Measurements from ENCODE around the gene UBASH3B.

DNA sequence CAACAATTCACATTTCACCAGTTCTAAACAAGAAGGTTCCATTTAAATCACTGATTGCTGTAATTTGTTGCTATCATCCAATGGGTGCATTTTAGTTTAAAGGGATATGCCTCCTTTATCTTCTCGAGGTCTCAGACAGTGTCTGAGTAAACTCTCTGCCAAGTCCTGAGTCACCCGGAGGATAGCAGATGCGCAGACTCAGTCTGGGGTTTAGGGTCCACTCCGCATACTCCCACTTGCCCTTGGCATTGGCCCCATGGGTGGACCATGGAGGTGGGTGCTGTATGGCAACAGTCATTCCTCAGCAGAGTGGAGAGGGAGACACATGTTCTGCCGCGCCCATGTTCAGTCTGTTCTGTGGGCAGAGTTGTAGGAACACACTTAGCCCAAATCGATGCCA is 117.4 kb downstream of the UBASH3B start:
- TF ChIP-seq, protein P1, sequence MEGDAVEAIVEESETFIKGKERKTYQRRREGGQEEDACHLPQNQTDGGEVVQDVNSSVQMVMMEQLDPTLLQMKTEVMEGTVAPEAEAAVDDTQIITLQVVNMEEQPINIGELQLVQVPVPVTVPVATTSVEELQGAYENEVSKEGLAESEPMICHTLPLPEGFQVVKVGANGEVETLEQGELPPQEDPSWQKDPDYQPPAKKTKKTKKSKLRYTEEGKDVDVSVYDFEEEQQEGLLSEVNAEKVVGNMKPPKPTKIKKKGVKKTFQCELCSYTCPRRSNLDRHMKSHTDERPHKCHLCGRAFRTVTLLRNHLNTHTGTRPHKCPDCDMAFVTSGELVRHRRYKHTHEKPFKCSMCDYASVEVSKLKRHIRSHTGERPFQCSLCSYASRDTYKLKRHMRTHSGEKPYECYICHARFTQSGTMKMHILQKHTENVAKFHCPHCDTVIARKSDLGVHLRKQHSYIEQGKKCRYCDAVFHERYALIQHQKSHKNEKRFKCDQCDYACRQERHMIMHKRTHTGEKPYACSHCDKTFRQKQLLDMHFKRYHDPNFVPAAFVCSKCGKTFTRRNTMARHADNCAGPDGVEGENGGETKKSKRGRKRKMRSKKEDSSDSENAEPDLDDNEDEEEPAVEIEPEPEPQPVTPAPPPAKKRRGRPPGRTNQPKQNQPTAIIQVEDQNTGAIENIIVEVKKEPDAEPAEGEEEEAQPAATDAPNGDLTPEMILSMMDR (IDR thresholded peaks at IDR 0.05): no peak
- TF ChIP-seq POLR2A (IDR thresholded peaks at IDR 0.05): no peak

All from suprapubic skin (tissue), 3 donors.